Measurements from ENCODE around the gene MUC5B. TPM values are rescaled to one million over a fixed set of nuclear protein-coding genes. Genes with fewer than 3 reads are reported as not detected.

Gene MUC5B
- total and polyA plus RNA-seq, 2 donors (not counting 3 experiments of a cell fraction or from before 2014, with no cell fraction given): not detected

GRCh38 chr11:1292018-1292643 is 69.3 kb downstream of the MUC5B start:
- Histone ChIP-seq H3K4me2 (ENCODE audit: insufficient read depth, low read length) (no peak overlapping the region), H3K4me1 (ENCODE audit: control insufficient read depth, extremely low read depth, insufficient read depth, low read length) (no peaks in the 10 kb centered on the region), H3K27me3 (ENCODE audit: control insufficient read depth in 2 of 2, insufficient read depth in 2 of 2, low read length in 2 of 2) (no peaks in the 10 kb centered on the region), H3K9me3 (replicated peaks; ENCODE audit: control insufficient read depth, insufficient read depth, low read length) (no peaks in the 10 kb centered on the region), H3K9ac (replicated peaks; ENCODE audit: extremely low read depth, insufficient read depth, low read length) (no peak overlapping the region), H2AFZ (ENCODE audit: low read depth, low read length) (no peak overlapping the region), H3K36me3 (ENCODE audit: control insufficient read depth in 2 of 2, extremely low read depth in 1 of 2, insufficient read depth in 2 of 2, low read length in 2 of 2) (peaks cover 2 to 38% of the 10 kb centered on the region in 2 experiments), H3K4me3 (replicated peaks in 1 of 3; ENCODE audit: insufficient read depth in 1 of 3, low read depth in 1 of 3, low read length in 3 of 3) (no peak overlapping the region), H3K79me2 (ENCODE audit: control insufficient read depth, insufficient read depth, low read length) (peaks cover 12% of the 10 kb centered on the region), H3K9me1 (replicated peaks; ENCODE audit: control insufficient read depth, extremely low read depth, insufficient read depth, low read length) (no peaks in the 10 kb centered on the region), H4K20me1 (replicated peaks; ENCODE audit: control insufficient read depth, extremely low read depth, insufficient read depth, low read length) (no peaks in the 10 kb centered on the region), H3K27ac (ENCODE audit: insufficient read depth, low read depth, low read length) (no peak overlapping the region)
- intact Hi-C loops (cut with micrococcal nuclease): no loop called here
- no TSS peak for BruUV-seq (replicated peaks)
- ChIA-PET POLR2A (no interaction called here), CTCF (interaction anchor here (1.1 kb wide), 1 partner anchor 12 kb away, joined by 3 read pairs; no protein-coding TSS in a partner anchor)
- no peak for TF ChIP-seq MYC (IDR thresholded peaks at IDR 0.05; ENCODE audit: low read depth, low read length)
- no peak for TF ChIP-seq FOS (IDR thresholded peaks at IDR 0.05; ENCODE audit: borderline replicate concordance, insufficient read depth, low read length)
- TF ChIP-seq JUN (IDR thresholded peaks at IDR 0.05; ENCODE audit: borderline replicate concordance, insufficient read depth, insufficient read length, low read depth): no peak
- TF ChIP-seq POLR2AphosphoS5 (IDR thresholded peaks at IDR 0.05; ENCODE audit: insufficient read depth, low read depth, low read length): no peak
- no peak for TF ChIP-seq MAX (IDR thresholded peaks at IDR 0.05; ENCODE audit: insufficient read depth, insufficient read length)
- no peak for TF ChIP-seq EZH2 (IDR thresholded peaks at IDR 0.05; ENCODE audit: borderline replicate concordance, low read depth, low read length, severe bottlenecking)
- TF ChIP-seq CTCF (IDR thresholded peaks at IDR 0.05; ENCODE audit: extremely low read depth in 1 of 2, insufficient read depth in 1 of 2, low read depth in 1 of 2, low read length in 2 of 2): no peak
- no peak for TF ChIP-seq POLR2A (IDR thresholded peaks at IDR 0.05; ENCODE audit: low read depth, low read length)
- no peak for TF ChIP-seq GATA2 (IDR thresholded peaks at IDR 0.05; ENCODE audit: insufficient read depth, insufficient read length, low read depth, low read length)
- DNase-seq (ENCODE audit: low read depth, low spot score) (no peak), FAIRE-seq (no peak)
- dilution Hi-C loops (cut with MboI; ENCODE audit: extremely low pct_ligation_motif_present, low sequenced_read_pairs): no loop called here

Measured in endothelial cell of umbilical vein (primary cell).